Endothelial cell of umbilical vein (primary cell): Measurements from ENCODE around the gene LRRD1.

Source experiments
- EZH2 ChIP-seq: IDR thresholded peaks from 2 replicates; pipeline ENCODE4 v1.6.1; 2012; ENCODE audit warnings: borderline replicate concordance, low read depth, mild to moderate bottlenecking, moderate library complexity, low read length, inconsistent platforms; ENCODE audit not compliant: severe bottlenecking
- JUN ChIP-seq: IDR thresholded peaks from 2 replicates; pipeline ENCODE4 v1.6.1; 2011; ENCODE audit warnings: borderline replicate concordance, low read depth; ENCODE audit not compliant: insufficient read length, insufficient read depth
- MAX ChIP-seq: IDR thresholded peaks from 2 replicates; pipeline ENCODE4 v1.6.1; 2011; ENCODE audit not compliant: insufficient read depth, insufficient read length
- POLR2A ChIP-seq: IDR thresholded peaks from 2 replicates; pipeline ENCODE4 v1.6.1; 2012; ENCODE audit warnings: low read depth, mild to moderate bottlenecking, control low read depth, low read length
- POLR2AphosphoS5 ChIP-seq: IDR thresholded peaks from 2 replicates; pipeline ENCODE4 v1.6.1; 2012; ENCODE audit warnings: low read depth, mild to moderate bottlenecking, control low read depth, low read length, moderate library complexity; ENCODE audit not compliant: insufficient read depth
- TF ChIP-seq, protein P1 (sequence below), 2 donors: IDR thresholded peaks; 1 replicate in 1 of 2; 2 replicates in 1 of 2; pipeline ENCODE4 v1.5.1; 2011; ENCODE audit warnings: low read length in 2 of 2, mild to moderate bottlenecking in 2 of 2, moderate library complexity in 2 of 2, control low read depth in 1 of 2, inconsistent platforms in 1 of 2, low read depth in 1 of 2; ENCODE audit not compliant: insufficient read depth in 1 of 2; ENCODE audit errors: extremely low read depth in 1 of 2

- TF ChIP-seq, protein P1, sequence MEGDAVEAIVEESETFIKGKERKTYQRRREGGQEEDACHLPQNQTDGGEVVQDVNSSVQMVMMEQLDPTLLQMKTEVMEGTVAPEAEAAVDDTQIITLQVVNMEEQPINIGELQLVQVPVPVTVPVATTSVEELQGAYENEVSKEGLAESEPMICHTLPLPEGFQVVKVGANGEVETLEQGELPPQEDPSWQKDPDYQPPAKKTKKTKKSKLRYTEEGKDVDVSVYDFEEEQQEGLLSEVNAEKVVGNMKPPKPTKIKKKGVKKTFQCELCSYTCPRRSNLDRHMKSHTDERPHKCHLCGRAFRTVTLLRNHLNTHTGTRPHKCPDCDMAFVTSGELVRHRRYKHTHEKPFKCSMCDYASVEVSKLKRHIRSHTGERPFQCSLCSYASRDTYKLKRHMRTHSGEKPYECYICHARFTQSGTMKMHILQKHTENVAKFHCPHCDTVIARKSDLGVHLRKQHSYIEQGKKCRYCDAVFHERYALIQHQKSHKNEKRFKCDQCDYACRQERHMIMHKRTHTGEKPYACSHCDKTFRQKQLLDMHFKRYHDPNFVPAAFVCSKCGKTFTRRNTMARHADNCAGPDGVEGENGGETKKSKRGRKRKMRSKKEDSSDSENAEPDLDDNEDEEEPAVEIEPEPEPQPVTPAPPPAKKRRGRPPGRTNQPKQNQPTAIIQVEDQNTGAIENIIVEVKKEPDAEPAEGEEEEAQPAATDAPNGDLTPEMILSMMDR (IDR thresholded peaks at IDR 0.05; ENCODE audit: extremely low read depth in 1 of 2, insufficient read depth in 1 of 2, low read depth in 1 of 2, low read length in 2 of 2), result no peak
- no peak for TF ChIP-seq POLR2A
- no peak for TF ChIP-seq JUN
- no peak for TF ChIP-seq POLR2AphosphoS5
- TF ChIP-seq EZH2, result no peak
- no peak for TF ChIP-seq MAX
Measured at GRCh38 chr7:92115821-92116220, 63.1 kb downstream of the LRRD1 start.
